Cardiac fibroblast (primary cell): ENCODE data around the gene TIMM22.
"Not testable (repeated sequence)": the region's sequence is repeated elsewhere in the genome, so short reads cannot be mapped to it uniquely, and the experiment has no call there.

Experiments
- DNase-seq, 2 donors: peaks; one replicate each; pipeline versions ENCODE4 v3.0.0 to v3.0.0-alpha.2; 2010; ENCODE audit warnings: low read depth in 2 of 2
- H3K4me3 ChIP-seq, 2 donors: replicated peaks in 1 of 2; 1 replicate in 1 of 2; 2 replicates in 1 of 2; pipeline ENCODE4 v1.5.1; 2011; ENCODE audit warnings: low read depth in 2 of 2, low read length in 2 of 2, mild to moderate bottlenecking in 2 of 2, moderate library complexity in 1 of 2
- TF ChIP-seq, protein P1 (sequence below): IDR thresholded peaks from one replicate; pipeline ENCODE4 v1.5.1; 2011; ENCODE audit warnings: low read depth, mild to moderate bottlenecking, low read length, inconsistent platforms

Gene TIMM22

GRCh38 chr17:973053-973452, 23.9 kb upstream of the TIMM22 start:
- DNase-seq: no peak

DNA sequence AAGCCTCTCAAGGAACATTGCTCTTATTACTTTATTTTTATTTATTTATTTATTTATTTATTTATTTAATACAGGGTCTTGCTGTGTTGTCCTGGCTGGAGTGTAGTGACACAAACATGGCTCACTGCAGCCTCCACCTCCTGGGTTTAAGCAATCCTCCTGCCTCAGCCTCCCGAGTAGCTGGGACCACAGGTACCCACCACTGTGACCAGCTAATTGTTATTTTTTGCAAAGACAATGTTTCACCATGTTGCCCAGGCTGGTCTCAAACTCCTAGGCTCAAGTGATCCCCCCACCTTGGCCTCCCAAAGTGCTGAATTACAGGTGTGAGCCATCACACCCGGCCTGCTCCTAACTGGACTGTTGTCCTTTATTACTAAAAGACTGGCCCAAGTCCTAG, 22.2 kb upstream of the TIMM22 start:
- DNase-seq, H3K4me3 ChIP-seq: not testable (repeated sequence)

More at GRCh38 chr17:973053-973452, 23.9 kb upstream of the TIMM22 start:
- H3K4me3 ChIP-seq: no peak overlapping the region
- TF ChIP-seq, protein P1, sequence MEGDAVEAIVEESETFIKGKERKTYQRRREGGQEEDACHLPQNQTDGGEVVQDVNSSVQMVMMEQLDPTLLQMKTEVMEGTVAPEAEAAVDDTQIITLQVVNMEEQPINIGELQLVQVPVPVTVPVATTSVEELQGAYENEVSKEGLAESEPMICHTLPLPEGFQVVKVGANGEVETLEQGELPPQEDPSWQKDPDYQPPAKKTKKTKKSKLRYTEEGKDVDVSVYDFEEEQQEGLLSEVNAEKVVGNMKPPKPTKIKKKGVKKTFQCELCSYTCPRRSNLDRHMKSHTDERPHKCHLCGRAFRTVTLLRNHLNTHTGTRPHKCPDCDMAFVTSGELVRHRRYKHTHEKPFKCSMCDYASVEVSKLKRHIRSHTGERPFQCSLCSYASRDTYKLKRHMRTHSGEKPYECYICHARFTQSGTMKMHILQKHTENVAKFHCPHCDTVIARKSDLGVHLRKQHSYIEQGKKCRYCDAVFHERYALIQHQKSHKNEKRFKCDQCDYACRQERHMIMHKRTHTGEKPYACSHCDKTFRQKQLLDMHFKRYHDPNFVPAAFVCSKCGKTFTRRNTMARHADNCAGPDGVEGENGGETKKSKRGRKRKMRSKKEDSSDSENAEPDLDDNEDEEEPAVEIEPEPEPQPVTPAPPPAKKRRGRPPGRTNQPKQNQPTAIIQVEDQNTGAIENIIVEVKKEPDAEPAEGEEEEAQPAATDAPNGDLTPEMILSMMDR: no peak

DNA sequence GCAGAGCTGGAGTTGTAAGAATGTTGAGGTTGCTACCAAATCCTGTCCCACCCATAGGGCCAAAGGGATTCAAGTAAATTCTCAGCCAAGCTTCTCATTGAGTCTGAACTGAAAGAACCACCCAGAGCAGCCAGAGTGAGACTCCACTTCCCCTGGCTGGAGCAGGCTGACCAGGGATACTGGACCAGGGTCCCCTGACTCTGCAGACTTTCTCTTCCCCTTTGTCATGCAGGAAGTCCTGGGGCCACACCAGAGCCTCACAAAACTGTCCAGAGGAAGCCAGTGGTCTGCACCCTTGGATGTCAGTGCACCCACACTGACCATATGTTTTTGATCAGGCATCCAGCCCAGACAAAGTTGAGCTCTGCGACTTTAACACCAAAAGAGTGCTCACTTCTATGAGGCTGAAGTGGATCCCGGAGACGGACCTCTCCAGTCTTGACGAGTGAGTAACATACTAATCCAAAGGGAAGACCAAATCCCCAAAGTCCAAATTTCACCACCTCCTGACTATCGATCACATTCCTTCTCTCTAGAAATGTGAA, 21.5 kb upstream of the TIMM22 start:
- DNase-seq: no peak
- TF ChIP-seq, protein P1: no peak
- no peak overlapping the region for H3K4me3 ChIP-seq

DNA sequence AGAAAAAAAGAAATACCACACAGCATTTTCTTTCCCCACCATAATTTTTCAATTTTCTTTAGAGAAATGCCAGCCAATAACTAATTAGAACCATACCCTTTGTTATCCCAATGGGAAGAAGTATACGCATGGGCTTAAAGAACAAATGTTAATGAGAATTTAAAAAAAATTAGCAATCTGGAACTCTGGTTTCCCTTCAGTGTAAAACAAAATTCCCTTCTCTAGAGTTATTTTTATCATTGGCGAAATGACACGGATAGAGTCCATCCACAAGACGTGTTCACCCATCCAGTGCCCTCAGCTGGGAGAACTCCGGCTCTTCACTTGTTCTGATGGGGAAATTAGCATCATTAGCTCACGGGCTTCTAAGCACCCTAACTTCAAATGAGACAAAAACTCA, 20.6 kb upstream of the TIMM22 start:
- TF ChIP-seq, protein P1: no peak
- no peak for DNase-seq
- H3K4me3 ChIP-seq: no peak overlapping the region

DNA sequence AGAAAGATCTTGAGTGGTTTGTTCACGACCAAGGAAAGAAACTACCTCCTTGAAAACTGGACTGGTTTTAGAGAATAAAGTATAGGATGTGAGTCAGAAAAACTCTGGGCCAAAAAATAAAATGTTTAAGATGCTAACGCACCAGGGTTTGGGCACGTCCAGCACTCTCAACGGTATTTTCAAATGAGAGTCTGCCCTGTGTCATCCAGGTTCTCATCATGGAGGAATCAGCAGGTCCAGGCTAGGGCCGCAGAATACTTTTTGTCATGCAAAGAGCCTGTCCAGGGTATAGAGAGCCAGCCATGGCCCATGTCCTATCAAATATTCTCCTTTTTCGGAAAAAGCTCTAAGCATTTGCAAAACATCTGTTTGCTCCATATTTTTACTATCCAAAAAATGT, 19.8 kb upstream of the TIMM22 start:
- DNase-seq: no peak
- no peak overlapping the region for H3K4me3 ChIP-seq
- TF ChIP-seq, protein P1: no peak

DNA sequence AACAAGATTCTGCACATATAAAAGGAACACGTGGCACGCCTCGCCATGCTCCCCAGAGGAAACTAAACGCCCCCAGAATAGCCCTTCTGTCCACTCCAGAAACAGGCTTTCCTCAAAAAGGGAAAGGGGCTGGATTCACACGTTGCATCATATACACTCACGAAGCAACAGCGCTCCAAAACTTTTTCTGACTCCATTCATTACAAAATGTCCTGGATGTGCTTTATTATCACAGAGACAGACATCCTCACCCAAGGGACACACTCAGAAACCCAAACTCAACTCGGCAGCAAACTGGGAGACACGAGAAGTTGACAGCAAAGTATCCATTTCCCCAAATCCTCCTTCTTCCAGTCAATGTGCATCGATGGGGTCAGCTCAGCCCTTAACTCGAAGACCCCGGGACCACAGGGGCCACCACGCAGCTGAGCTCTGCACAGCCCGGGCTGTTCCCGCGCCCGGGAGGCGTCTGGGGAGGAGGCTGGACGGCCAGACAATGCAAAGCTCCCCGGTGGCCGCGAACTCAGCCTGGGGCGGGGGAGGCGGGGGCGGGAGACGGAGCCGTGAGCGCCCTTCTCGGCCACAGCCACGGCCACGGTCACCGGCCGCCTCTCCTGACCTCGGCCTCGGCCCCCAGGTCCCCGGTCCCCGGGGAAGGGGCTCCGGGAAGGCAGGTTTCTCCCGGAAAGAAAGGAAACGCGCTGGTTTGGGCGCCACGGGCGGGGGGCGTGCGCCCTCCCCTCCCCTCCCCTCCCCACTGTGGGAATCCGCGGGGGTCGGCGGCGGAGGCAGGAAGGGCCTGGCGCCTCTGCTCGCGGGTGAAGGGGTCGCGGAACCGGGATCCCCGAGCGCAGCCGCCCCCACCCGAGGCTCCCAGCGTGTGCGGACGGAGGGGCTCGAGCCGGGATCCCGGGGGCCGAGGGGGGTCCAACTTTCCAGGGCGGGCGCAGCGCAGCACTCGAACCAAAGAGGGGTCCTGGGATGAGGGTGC, 18.5 kb upstream of the TIMM22 start:
- TF ChIP-seq, protein P1: no peak
- peak in 1 of 2 donors; percentile 34 for DNase-seq
- peak overlapping the region; percentile 30 to 57 for H3K4me3 ChIP-seq

GRCh38 chr17:979212-979538, 17.8 kb upstream of the TIMM22 start:
- TF ChIP-seq, protein P1: no peak
- peak overlapping the region; percentile 50 to 57 for H3K4me3 ChIP-seq
- DNase-seq: no peak
